ENCODE measurements around the gene CTCFL.

The CTCFL gene

GRCh38 chr20:57570920-57571319, 46.0 kb upstream of the CTCFL start:
- TF ChIP-seq SIN3A (IDR thresholded peaks at IDR 0.05; ENCODE audit: borderline replicate concordance, insufficient read depth, low read length) = no peak
- TF ChIP-seq FOXP2 (optimal IDR thresholded peaks at IDR 0.05; ENCODE audit: borderline replicate concordance, extremely low read depth, extremely low read length, insufficient read depth) = no peak
- TF ChIP-seq POLR2AphosphoS5 (IDR thresholded peaks at IDR 0.05; ENCODE audit: low read depth, low read length) = no peak
- TF ChIP-seq, protein P1, sequence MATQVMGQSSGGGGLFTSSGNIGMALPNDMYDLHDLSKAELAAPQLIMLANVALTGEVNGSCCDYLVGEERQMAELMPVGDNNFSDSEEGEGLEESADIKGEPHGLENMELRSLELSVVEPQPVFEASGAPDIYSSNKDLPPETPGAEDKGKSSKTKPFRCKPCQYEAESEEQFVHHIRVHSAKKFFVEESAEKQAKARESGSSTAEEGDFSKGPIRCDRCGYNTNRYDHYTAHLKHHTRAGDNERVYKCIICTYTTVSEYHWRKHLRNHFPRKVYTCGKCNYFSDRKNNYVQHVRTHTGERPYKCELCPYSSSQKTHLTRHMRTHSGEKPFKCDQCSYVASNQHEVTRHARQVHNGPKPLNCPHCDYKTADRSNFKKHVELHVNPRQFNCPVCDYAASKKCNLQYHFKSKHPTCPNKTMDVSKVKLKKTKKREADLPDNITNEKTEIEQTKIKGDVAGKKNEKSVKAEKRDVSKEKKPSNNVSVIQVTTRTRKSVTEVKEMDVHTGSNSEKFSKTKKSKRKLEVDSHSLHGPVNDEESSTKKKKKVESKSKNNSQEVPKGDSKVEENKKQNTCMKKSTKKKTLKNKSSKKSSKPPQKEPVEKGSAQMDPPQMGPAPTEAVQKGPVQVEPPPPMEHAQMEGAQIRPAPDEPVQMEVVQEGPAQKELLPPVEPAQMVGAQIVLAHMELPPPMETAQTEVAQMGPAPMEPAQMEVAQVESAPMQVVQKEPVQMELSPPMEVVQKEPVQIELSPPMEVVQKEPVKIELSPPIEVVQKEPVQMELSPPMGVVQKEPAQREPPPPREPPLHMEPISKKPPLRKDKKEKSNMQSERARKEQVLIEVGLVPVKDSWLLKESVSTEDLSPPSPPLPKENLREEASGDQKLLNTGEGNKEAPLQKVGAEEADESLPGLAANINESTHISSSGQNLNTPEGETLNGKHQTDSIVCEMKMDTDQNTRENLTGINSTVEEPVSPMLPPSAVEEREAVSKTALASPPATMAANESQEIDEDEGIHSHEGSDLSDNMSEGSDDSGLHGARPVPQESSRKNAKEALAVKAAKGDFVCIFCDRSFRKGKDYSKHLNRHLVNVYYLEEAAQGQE (IDR thresholded peaks at IDR 0.05; ENCODE audit: insufficient read depth in 1 of 2, low read depth in 2 of 2, low read length in 2 of 2) = no peak
- no peak for TF ChIP-seq TAF1 (IDR thresholded peaks at IDR 0.05; ENCODE audit: borderline replicate concordance, insufficient read depth, low read length)

- TF ChIP-seq POLR2AphosphoS5 (IDR thresholded peaks at IDR 0.05; ENCODE audit: low read depth, low read length) (no peak), FOXP2 (optimal IDR thresholded peaks at IDR 0.05; ENCODE audit: borderline replicate concordance, extremely low read depth, extremely low read length, insufficient read depth) (no peak), SIN3A (IDR thresholded peaks at IDR 0.05; ENCODE audit: borderline replicate concordance, insufficient read depth, low read length) (no peak), TAF1 (IDR thresholded peaks at IDR 0.05; ENCODE audit: borderline replicate concordance, insufficient read depth, low read length) (no peak)
- TF ChIP-seq, protein P1 (IDR thresholded peaks at IDR 0.05; ENCODE audit: insufficient read depth in 1 of 2, low read depth in 2 of 2, low read length in 2 of 2) = no peak
Measured at GRCh38 chr20:57570145-57570850, 45.4 kb upstream of the CTCFL start.

DNA sequence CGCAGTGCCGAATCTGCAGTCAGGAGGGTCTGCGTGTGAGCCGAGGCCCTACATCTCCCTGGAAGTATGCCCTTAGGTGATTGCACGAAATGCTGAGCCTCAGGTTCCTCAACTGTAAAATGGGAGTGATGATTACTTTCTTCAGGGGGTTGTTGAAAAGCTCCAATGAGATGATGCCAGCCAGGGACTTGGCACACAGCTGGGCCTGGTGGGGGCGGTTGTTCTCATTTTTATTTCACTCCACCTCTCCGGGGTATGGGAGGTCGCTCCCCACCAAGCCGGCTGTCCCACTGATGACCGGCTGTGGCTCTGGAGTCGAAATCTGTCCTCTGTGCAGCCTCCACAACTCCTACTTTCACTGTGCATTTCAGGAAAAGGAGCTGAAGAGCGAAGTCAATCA, 44.0 kb upstream of the CTCFL start:
- no peak for TF ChIP-seq TAF1 (IDR thresholded peaks at IDR 0.05; ENCODE audit: borderline replicate concordance, insufficient read depth, low read length)
- no peak for TF ChIP-seq FOXP2 (optimal IDR thresholded peaks at IDR 0.05; ENCODE audit: borderline replicate concordance, extremely low read depth, extremely low read length, insufficient read depth)
- TF ChIP-seq, protein P1 (IDR thresholded peaks at IDR 0.05; ENCODE audit: insufficient read depth in 1 of 2, low read depth in 2 of 2, low read length in 2 of 2) = no peak
- no peak for TF ChIP-seq SIN3A (IDR thresholded peaks at IDR 0.05; ENCODE audit: borderline replicate concordance, insufficient read depth, low read length)
- no peak for TF ChIP-seq POLR2AphosphoS5 (IDR thresholded peaks at IDR 0.05; ENCODE audit: low read depth, low read length)

DNA sequence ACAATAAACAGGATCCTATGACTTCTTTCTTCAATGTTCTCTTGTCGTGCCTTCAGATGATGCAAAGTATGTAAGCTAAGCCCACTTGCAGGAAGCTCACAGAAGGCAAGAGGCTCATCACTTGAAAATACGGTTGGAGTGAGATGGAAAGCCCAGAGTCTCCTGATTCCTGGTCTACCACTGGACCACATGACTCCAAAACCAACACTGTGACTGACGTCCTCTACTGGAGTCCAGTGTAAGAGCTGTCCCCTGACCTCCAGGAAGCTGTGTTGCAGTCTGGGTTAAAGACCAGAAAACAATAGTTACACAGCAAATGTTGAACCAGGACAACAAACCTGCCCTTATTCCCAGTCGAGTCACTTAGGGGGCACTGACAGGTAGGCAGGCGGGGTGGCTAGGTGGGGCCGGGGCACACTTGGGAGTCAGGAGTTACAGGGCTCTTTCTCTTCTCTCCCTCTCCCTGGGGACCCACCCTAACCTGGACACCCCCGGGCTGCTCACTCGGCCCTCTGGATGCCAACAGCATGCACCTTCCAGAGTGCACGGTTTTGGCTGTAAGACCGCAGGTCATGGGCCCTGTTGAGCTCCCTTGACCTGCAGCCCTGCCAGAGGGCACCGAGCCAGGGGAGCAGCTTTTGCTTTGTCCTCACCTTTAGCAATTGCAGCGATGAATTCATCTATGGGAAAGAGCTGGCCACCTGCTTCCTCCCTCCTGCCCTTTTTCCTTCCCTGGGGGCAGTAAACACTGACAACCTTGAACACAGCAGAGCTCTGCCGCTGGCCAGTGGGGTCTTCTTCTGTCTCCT, 43.4 kb upstream of the CTCFL start:
- TF ChIP-seq, protein P1 (IDR thresholded peaks at IDR 0.05; ENCODE audit: insufficient read depth in 1 of 2, low read depth in 2 of 2, low read length in 2 of 2) = no peak
- TF ChIP-seq POLR2AphosphoS5 (IDR thresholded peaks at IDR 0.05; ENCODE audit: low read depth, low read length) = no peak
- TF ChIP-seq SIN3A (IDR thresholded peaks at IDR 0.05; ENCODE audit: borderline replicate concordance, insufficient read depth, low read length) = no peak
- no peak for TF ChIP-seq TAF1 (IDR thresholded peaks at IDR 0.05; ENCODE audit: borderline replicate concordance, insufficient read depth, low read length)
- TF ChIP-seq FOXP2 (optimal IDR thresholded peaks at IDR 0.05; ENCODE audit: borderline replicate concordance, extremely low read depth, extremely low read length, insufficient read depth) = no peak

All from PFSK-1 (cell line).